ENCODE measurements around the gene KIAA2012. TPM values are rescaled to one million over a fixed set of nuclear protein-coding genes. Genes with fewer than 3 reads are reported as not detected.

The KIAA2012 gene
- total and polyA plus RNA-seq, 2 of the 8 experiments (the other 6 are each of a cell fraction or from before 2014, with no cell fraction given) = not detected

DNA sequence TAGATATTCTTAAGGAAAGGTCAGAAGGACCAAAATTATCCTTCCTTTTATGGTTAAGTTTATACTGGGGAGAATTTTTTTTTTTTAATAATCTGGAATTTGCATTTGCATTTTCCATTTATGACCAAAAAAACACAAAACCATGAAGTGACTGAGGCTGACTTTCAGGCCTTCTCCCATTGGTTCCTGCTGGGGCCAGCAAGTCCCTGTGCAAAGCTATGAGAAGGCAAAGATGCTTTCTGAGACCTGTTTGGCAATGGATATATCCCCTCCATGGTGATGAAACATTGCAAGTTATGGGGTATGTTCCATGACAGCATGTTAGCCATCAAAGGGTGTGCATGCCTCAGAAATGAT, 60.8 kb downstream of the KIAA2012 start (continued):
- no peak for TF ChIP-seq CHD7 (IDR thresholded peaks at IDR 0.05; ENCODE audit: insufficient replicate concordance, low read length)
- no peak for TF ChIP-seq KDM1A (IDR thresholded peaks at IDR 0.05; ENCODE audit: borderline replicate concordance, low read length)
- TF ChIP-seq CBX8 (IDR thresholded peaks at IDR 0.05; ENCODE audit: borderline replicate concordance, low read depth, low read length) = no peak
- no peak for TF ChIP-seq SRF (IDR thresholded peaks at IDR 0.05; ENCODE audit: low read depth, low read length)
- TF ChIP-seq SUZ12 (IDR thresholded peaks at IDR 0.05; ENCODE audit: low read length) = no peak
- no peak for TF ChIP-seq JUN (IDR thresholded peaks at IDR 0.05; ENCODE audit: low read depth, low read length)
- no peak for TF ChIP-seq GABPA (IDR thresholded peaks at IDR 0.05; ENCODE audit: borderline replicate concordance, insufficient read depth, low read length)
- no peak for TF ChIP-seq SP4 (IDR thresholded peaks at IDR 0.05; ENCODE audit: low read length)
- TF ChIP-seq SIX5 (IDR thresholded peaks at IDR 0.05; ENCODE audit: low read depth, low read length) = no peak
- no peak for TF ChIP-seq TEAD4 (IDR thresholded peaks at IDR 0.05; ENCODE audit: low read depth, low read length)
- no peak for TF ChIP-seq NANOG (IDR thresholded peaks at IDR 0.05; ENCODE audit: insufficient read depth, low read depth, low read length, poor library complexity, severe bottlenecking)
- no peak for TF ChIP-seq RNF2 (IDR thresholded peaks at IDR 0.05; ENCODE audit: borderline replicate concordance, low read depth, low read length, missing control alignments, poor library complexity, severe bottlenecking)

All from H1 (cell line).